Keratinocyte (primary cell): ENCODE results near the gene P3H1. TPM values are rescaled to one million over a fixed set of nuclear protein-coding genes. Genes with fewer than 3 reads are reported as not detected.

ENCODE experiments used
- DNase-seq: peaks from one replicate; pipeline ENCODE4 v3.0.0-alpha.2; 2011; ENCODE audit warnings: low read depth, missing footprints, low spot score
- FAIRE-seq: peaks from 2 replicates; lab custom pipeline; 2011; peaks lifted over from hg19 to GRCh38; lab: Jason Lieb, UNC
- H2AFZ ChIP-seq: 2 replicates; pipeline ENCODE4 v1.6.0; 2012; ENCODE audit warnings: low read length, control low read depth, inconsistent platforms; ENCODE audit not compliant: control insufficient read depth
- H3K27ac ChIP-seq: 2 replicates; pipeline ENCODE4 v1.5.1; 2011; ENCODE audit warnings: low read length; ENCODE audit not compliant: control insufficient read depth, insufficient read depth
- H3K27me3 ChIP-seq: 3 replicates; pipeline ENCODE4 v1.6.0; 2011; ENCODE audit warnings: low read length; ENCODE audit not compliant: control insufficient read depth, insufficient read depth; ENCODE audit errors: extremely low read depth
- H3K36me3 ChIP-seq, 2 experiments: 2 replicates in 1 of 2; 3 replicates in 1 of 2; pipeline ENCODE4 v1.5.1; 2011; ENCODE audit warnings: low read length in 2 of 2, mild to moderate bottlenecking in 1 of 2; ENCODE audit not compliant: control insufficient read depth in 2 of 2, insufficient read depth in 2 of 2; ENCODE audit errors: extremely low read depth in 1 of 2
- H3K4me1 ChIP-seq: 3 replicates; pipeline ENCODE4 v1.5.1; 2011; ENCODE audit warnings: low read length; ENCODE audit not compliant: control insufficient read depth, insufficient read depth; ENCODE audit errors: extremely low read depth
- H3K4me2 ChIP-seq: 3 replicates; pipeline ENCODE4 v1.6.0; 2011; ENCODE audit warnings: low read depth, low read length; ENCODE audit not compliant: control insufficient read depth, insufficient read depth; ENCODE audit errors: extremely low read depth
- H3K4me3 ChIP-seq, 3 experiments: fragments of 200-600 bp in 1 of 3; sonication (generic) in 1 of 3; 2 replicates in 2 of 3; 3 replicates in 1 of 3; pipeline ENCODE4 v1.5.1; 2011 to 2016; ENCODE audit warnings: low read length in 3 of 3, mild to moderate bottlenecking in 3 of 3, control low read depth in 2 of 3, inconsistent platforms in 1 of 3, low read depth in 1 of 3, mixed read lengths in 1 of 3, mixed run types in 1 of 3, moderate library complexity in 1 of 3; ENCODE audit not compliant: control insufficient read depth in 2 of 3, insufficient read depth in 2 of 3; ENCODE audit errors: extremely low read depth in 1 of 3
- H3K79me2 ChIP-seq: 2 replicates; pipeline ENCODE4 v1.6.0; 2012; ENCODE audit warnings: low read length; ENCODE audit not compliant: control insufficient read depth, insufficient read depth
- H3K9ac ChIP-seq: 3 replicates; pipeline ENCODE4 v1.6.0; 2011; ENCODE audit warnings: low read length; ENCODE audit not compliant: control insufficient read depth, insufficient read depth; ENCODE audit errors: extremely low read depth
- H3K9me1 ChIP-seq: 3 replicates; pipeline ENCODE4 v1.6.0; 2011; ENCODE audit warnings: low read length; ENCODE audit not compliant: control insufficient read depth, insufficient read depth; ENCODE audit errors: extremely low read depth
- H3K9me3 ChIP-seq: 2 replicates; pipeline ENCODE4 v1.5.1; 2012; ENCODE audit warnings: low read depth, low read length; ENCODE audit not compliant: control insufficient read depth
- H4K20me1 ChIP-seq: 3 replicates; pipeline ENCODE4 v1.6.0; 2011; ENCODE audit warnings: low read length; ENCODE audit not compliant: control insufficient read depth, insufficient read depth; ENCODE audit errors: extremely low read depth
- EZH2 ChIP-seq: IDR thresholded peaks from one replicate; pipeline ENCODE4 v1.6.1; 2012; ENCODE audit warnings: inconsistent platforms, mild to moderate bottlenecking, low read length, moderate library complexity
- dilution Hi-C: fragments of 300-500 bp; cut with MboI; formaldehyde crosslinking; loops from one replicate; pipeline ENCODE4 v1.7.0; 2020; ENCODE audit warnings: low sequenced_read_pairs; ENCODE audit not compliant: extremely low pct_ligation_motif_present
- polyA plus RNA-seq, 5 experiments: library from polyadenylated mRNA; depleted of rRNA in 3 of 5; stranded (reverse) in 3 of 5; stranded (forward) in 1 of 5; unstranded in 1 of 5; fragments of >200 nt; gene quantifications; 1 replicate in 1 of 5; 2 replicates in 3 of 5; 3 replicates in 1 of 5; pipeline versions ENCODE4 v1.2.1 to v1.2.3, GENCODE V29; 2011 to 2012; ENCODE audit warnings: missing spikeins in 2 of 5, low read depth in 1 of 5, low replicate concordance in 1 of 5
- TF ChIP-seq, protein P1 (sequence below), 3 experiments: IDR thresholded peaks in 1 of 3; conservative IDR thresholded peaks in 1 of 3; optimal IDR thresholded peaks in 1 of 3; 2 replicates in 2 of 3; 3 replicates in 1 of 3; pipeline versions ENCODE3 to v1.5.1; 2011; ENCODE audit warnings: low read length in 3 of 3, mild to moderate bottlenecking in 3 of 3, moderate library complexity in 2 of 3, control low read depth in 1 of 3, inconsistent platforms in 1 of 3; ENCODE audit not compliant: insufficient read depth in 2 of 3; ENCODE audit errors: extremely low read depth in 1 of 3

Gene P3H1
- polyA plus RNA-seq, 1 donor (not counting 4 experiments of a cell fraction or from before 2014, with no cell fraction given), result 24.4 TPM

DNA sequence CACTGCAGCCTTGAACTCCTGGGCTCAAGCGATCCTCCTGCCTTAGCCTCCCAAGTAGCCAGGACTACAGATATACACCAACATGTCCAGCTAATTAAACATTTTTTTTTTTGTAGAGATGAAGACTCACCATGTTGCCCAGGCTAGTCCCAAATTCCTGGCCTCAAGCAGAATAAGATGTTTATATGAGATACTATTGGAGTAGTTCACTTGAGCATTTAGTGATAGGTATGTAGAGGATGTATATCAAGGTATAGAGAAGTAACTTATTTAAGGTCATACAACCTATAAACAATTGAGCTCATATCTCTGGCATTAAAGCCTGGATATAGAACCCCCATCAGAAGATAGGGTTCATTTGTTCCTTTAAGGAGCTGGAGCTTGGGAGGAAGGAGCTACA is 13.3 kb upstream of the P3H1 start:
- Histone ChIP-seq H3K4me1 (peaks cover 4% of the 10 kb centered on the region), H3K36me3 (peaks cover 10 to 40% of the 10 kb centered on the region in 2 experiments), H3K4me2 (no peak overlapping the region), H3K9ac (no peak overlapping the region), H4K20me1 (no peaks in the 10 kb centered on the region), H2AFZ (no peak overlapping the region), H3K4me3 (no peak overlapping the region), H3K27me3 (peaks cover 5% of the 10 kb centered on the region), H3K9me3 (no peaks in the 10 kb centered on the region), H3K79me2 (no peaks in the 10 kb centered on the region), H3K27ac (no peak overlapping the region), H3K9me1 (no peaks in the 10 kb centered on the region)
- FAIRE-seq (no peak), DNase-seq (no peak)
- TF ChIP-seq EZH2, result no peak
- TF ChIP-seq, protein P1, sequence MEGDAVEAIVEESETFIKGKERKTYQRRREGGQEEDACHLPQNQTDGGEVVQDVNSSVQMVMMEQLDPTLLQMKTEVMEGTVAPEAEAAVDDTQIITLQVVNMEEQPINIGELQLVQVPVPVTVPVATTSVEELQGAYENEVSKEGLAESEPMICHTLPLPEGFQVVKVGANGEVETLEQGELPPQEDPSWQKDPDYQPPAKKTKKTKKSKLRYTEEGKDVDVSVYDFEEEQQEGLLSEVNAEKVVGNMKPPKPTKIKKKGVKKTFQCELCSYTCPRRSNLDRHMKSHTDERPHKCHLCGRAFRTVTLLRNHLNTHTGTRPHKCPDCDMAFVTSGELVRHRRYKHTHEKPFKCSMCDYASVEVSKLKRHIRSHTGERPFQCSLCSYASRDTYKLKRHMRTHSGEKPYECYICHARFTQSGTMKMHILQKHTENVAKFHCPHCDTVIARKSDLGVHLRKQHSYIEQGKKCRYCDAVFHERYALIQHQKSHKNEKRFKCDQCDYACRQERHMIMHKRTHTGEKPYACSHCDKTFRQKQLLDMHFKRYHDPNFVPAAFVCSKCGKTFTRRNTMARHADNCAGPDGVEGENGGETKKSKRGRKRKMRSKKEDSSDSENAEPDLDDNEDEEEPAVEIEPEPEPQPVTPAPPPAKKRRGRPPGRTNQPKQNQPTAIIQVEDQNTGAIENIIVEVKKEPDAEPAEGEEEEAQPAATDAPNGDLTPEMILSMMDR (optimal IDR thresholded peaks at IDR 0.05 in 1 of 3, IDR thresholded peaks at IDR 0.05 in 1 of 3, conservative IDR thresholded peaks at IDR 0.05 in 1 of 3; ENCODE audit: extremely low read depth in 1 of 3, insufficient read depth in 2 of 3, low read length in 3 of 3), result no peak
- dilution Hi-C loops, result no loop called here

DNA sequence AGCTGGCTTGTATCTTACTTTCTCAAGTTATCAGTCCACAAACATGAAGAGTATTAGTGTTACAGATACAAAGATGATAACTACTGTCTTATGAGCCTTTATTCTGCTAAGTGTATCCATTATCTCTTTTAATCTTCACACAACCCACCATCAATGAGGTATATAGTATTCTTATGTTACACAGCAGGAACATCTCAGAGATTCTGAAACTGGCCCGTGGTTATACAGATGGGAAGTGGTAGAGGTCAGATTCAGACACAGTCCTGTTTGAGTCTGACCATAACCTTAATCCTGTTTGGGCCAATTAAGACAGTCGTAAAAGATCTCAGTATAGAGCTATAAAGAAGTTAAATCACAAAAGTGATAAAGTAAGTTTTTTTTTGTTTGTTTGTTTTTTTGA is 12.9 kb upstream of the P3H1 start:
- dilution Hi-C loops, result no loop called here
- H3K4me1 ChIP-seq, result peaks cover 4% of the 10 kb centered on the region
- H3K36me3 ChIP-seq, result peaks cover 14 to 42% of the 10 kb centered on the region in 2 experiments
- H2AFZ ChIP-seq, result no peak overlapping the region
- no peaks in the 10 kb centered on the region for H3K9me3 ChIP-seq
- no peak overlapping the region for H3K9ac ChIP-seq
- DNase-seq, result no peak
- no peak for TF ChIP-seq EZH2
- TF ChIP-seq, protein P1 (optimal IDR thresholded peaks at IDR 0.05 in 1 of 3, IDR thresholded peaks at IDR 0.05 in 1 of 3, conservative IDR thresholded peaks at IDR 0.05 in 1 of 3; ENCODE audit: extremely low read depth in 1 of 3, insufficient read depth in 2 of 3, low read length in 3 of 3), result no peak
- H4K20me1 ChIP-seq, result no peaks in the 10 kb centered on the region
- H3K4me2 ChIP-seq, result no peak overlapping the region
- FAIRE-seq, result no peak
- H3K27me3 ChIP-seq, result peaks cover under 1% of the 10 kb centered on the region
- no peaks in the 10 kb centered on the region for H3K79me2 ChIP-seq
- no peaks in the 10 kb centered on the region for H3K9me1 ChIP-seq
- no peak overlapping the region for H3K4me3 ChIP-seq
- no peak overlapping the region for H3K27ac ChIP-seq
